NT2/D1 (cell line): Measurements from ENCODE around the gene PDXDC1.
"Not testable (repeated sequence)": the region's sequence is repeated elsewhere in the genome, so short reads cannot be mapped to it uniquely, and the experiment has no call there.

Experiments
- DNase-seq: peaks from one replicate; pipeline ENCODE4 v3.0.0-alpha.2; 2011; ENCODE audit warnings: low read depth, low spot score
- H3K27me3 ChIP-seq: 2 replicates; pipeline ENCODE4 v1.6.0; 2011; ENCODE audit warnings: mild to moderate bottlenecking; ENCODE audit not compliant: insufficient read length, insufficient read depth
- H3K36me3 ChIP-seq: 2 replicates; pipeline ENCODE4 v1.6.1; 2011; ENCODE audit warnings: mild to moderate bottlenecking, low read length, mixed read lengths; ENCODE audit not compliant: insufficient read depth, insufficient read length
- H3K4me1 ChIP-seq: 2 replicates; pipeline ENCODE4 v1.5.1; 2011; ENCODE audit not compliant: insufficient read depth, insufficient read length
- H3K4me3 ChIP-seq: 2 replicates; pipeline ENCODE4 v1.5.1; 2011; ENCODE audit warnings: low read depth; ENCODE audit not compliant: insufficient read length
- H3K9ac ChIP-seq: 2 replicates; pipeline ENCODE4 v1.6.0; 2011; ENCODE audit warnings: low read depth; ENCODE audit not compliant: insufficient read length
- H3K9me3 ChIP-seq: 2 replicates; pipeline ENCODE4 v1.5.1; 2011; ENCODE audit warnings: mild to moderate bottlenecking, low read length; ENCODE audit not compliant: insufficient read depth
- SUZ12 ChIP-seq: IDR thresholded peaks from 2 replicates; pipeline ENCODE4 v1.6.1; 2011; ENCODE audit not compliant: insufficient read length, insufficient read depth; ENCODE audit errors: extremely low read depth
- YY1 ChIP-seq: IDR thresholded peaks from 2 replicates; pipeline ENCODE4 v1.6.1; 2011; ENCODE audit not compliant: insufficient read length, insufficient read depth
- ZNF274 ChIP-seq: IDR thresholded peaks from 2 replicates; pipeline ENCODE4 v1.6.1; 2011; ENCODE audit warnings: mild to moderate bottlenecking, low read depth, low read length

The PDXDC1 gene

DNA sequence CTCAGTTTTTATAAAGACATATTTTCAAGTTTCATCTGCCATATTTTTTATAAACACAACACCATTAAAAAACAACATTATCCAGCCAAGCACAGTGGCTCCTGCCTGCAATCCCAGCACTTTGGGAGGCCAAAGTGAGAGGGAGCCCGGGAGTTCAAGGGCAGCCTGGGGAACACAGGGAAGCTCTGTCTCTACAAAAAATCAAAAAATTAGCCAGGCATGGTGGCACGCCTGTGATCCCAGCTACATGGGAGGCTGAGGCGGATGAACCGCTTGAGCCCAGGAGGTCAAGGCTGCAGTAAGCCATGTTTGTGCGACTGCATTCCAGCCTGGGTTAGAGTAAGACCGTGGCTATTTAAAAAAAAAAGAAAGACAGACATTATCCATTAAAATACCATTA is 98.3 kb downstream of the PDXDC1 start:
- no peak for TF ChIP-seq SUZ12
- no peak for TF ChIP-seq ZNF274
- TF ChIP-seq YY1: no peak
- Histone ChIP-seq H3K27me3 (no peaks in the 10 kb centered on the region), H3K4me1 (no peaks in the 10 kb centered on the region), H3K36me3 (peaks cover 71% of the 10 kb centered on the region), H3K9me3 (no peaks in the 10 kb centered on the region), H3K9ac (no peak overlapping the region), H3K4me3 (no peak overlapping the region)
- no peak for DNase-seq

DNA sequence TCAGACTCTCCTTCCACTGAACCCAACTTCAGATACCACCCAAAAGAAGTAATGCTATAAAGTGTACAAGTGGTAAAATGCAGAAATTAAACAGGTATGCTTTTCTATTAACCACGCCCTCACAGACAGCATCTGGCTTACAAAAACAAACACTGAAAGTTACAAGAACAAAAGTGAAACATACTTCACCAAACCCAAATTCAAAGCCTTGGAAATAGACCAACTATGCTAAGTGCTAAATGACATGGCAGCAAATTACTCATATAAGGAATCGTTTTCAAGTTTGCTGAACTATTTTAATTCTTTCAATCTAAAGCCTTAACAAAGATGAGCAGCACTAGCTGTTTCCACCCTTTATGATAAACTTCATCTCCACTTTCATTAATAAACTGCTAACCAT is 101.3 kb downstream of the PDXDC1 start:
- H3K4me3 ChIP-seq, H3K9me3 ChIP-seq, H3K27me3 ChIP-seq, H3K9ac ChIP-seq, H3K4me1 ChIP-seq, DNase-seq: not testable (repeated sequence)
- peaks cover 58% of the 10 kb centered on the region for H3K36me3 ChIP-seq

DNA sequence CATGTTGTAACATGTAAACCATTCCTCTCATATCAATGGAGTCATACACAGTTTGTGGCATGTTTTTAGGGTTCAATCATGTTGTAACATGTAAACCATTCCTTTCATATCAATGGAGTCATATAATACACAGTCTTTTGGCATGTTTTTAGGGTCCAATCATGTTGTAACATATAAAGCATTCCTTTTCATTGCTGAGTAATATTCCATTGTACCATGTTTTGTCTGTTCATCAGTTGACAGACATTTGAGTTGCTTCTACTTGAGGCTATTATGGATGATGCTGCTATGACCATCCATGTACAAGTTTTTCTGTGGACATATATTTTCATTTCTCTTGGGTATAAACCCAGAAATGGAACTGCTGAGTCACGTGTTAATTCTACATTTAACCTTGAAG is 106.1 kb downstream of the PDXDC1 start:
- H3K4me3 ChIP-seq, H3K4me1 ChIP-seq, DNase-seq, H3K9me3 ChIP-seq, H3K27me3 ChIP-seq, H3K9ac ChIP-seq: not testable (repeated sequence)
- peaks cover 38% of the 10 kb centered on the region for H3K36me3 ChIP-seq

DNA sequence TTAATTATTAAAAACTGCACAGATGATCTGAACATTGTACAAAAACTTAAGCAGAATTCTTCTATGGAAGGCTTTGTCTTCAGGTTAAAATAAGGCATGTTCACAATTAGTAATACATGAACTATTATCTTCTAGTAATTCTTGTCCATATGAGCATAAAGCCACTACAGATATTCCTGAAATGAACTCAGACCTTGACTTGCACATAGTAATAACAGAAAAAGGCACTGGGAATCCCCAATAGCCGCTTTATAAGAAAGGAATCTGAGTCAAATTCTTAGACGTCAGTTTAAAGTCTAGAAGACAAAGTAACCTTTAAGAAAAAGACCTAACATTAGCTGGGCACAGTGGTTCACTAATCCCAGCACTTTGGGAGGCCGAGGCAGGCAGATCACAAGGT is 108.0 kb downstream of the PDXDC1 start:
- H3K9me3 ChIP-seq, DNase-seq, H3K27me3 ChIP-seq, H3K4me3 ChIP-seq, H3K9ac ChIP-seq, H3K4me1 ChIP-seq: not testable (repeated sequence)
- peaks cover 42% of the 10 kb centered on the region for H3K36me3 ChIP-seq

DNA sequence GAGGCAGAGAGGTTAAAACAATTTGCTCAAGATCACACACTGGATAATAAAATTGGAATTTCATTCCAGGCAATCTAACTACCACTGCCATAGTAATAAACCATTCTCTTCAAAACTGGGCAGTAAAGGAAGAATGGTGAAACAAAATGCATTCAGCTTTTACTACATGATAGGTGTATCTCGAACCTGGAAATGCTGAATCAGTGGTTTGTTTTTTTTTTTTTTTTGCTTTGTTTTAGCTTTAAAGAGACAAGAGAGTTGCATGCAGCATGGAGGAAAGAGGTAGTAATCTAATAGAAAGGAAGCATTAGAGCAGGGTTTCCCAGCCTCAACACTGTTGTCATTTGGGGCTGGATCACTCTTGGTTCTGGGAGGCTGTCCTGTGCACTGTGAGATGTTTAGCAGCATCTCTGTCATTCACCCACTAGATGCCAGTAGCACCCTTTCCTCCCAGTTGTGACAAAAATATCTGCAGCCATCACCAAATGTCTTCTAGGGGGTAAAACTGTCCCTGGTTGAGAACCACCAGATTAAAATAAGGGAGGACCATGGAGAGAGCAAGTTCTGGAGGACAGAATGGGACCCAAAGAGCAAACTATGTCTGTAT is 115.9 kb downstream of the PDXDC1 start:
- not testable (repeated sequence) for H3K4me1 ChIP-seq, H3K27me3 ChIP-seq, H3K4me3 ChIP-seq, H3K9me3 ChIP-seq, H3K9ac ChIP-seq, DNase-seq
- H3K36me3 ChIP-seq: peaks cover 33% of the 10 kb centered on the region

DNA sequence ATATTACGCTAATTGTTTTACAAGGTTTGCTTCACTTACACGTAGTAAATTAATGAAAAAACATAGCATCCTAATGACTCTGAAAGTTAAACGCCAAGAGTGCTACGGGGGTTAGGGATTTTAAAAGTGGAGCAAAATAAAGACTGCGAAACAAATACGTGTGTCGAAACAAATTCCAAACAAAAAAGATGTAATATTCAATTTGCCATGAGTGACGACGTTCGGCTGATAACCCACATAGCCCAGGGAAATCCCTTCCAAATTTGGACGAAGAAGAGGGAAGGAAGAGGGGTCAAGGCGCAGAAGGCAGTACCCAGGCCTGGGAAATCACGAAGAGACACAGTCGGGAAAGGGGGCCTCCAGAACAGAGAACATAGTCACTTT is 118.7 kb downstream of the PDXDC1 start:
- Histone ChIP-seq H3K9ac (peak overlapping the region; percentile 83), H3K36me3 (peaks cover 20% of the 10 kb centered on the region), H3K4me3 (peak overlapping the region; percentile 88)
- DNase-seq, H3K27me3 ChIP-seq, H3K4me1 ChIP-seq, H3K9me3 ChIP-seq: not testable (repeated sequence)

DNA sequence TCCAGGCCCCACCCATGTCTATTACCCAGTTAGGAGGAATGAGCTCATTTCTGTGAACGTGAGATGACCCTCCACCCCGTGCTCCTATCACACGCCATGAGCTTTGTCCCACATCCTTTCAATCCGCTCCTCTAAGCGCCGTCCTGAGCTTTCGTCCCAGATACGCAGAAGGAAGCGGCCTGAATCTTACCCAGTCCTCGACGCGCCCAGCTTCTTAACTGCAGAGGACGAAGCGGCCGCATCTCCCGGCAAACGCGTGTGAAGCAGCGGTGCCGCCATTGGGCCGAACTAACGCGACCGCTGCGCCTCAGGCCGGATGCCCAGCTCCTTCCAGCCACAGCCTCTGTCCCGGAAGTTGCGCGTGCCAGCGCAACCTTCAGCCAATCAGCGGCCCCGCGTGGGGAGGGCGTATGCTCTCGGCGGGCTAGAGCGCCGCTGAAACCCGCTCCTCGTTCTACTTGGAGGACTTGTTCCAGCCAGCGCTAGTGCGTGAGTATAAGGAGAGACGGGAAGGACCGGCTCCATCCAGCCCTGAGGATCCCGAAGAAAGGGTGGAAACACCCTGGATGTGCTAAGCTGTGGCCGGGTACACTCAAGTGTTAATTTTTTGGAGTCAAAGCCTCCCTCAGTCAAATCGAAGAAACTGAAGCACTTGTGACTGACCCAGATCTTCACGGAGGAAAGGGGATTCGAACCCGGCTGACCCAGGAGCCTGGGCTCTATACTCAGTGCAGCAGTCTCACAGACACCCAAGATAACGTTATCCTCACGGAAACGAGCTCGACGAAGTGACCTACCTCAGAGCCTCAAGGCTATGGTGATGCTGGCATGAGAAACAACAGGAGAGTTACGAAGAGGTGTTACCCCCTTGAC is 119.4 kb downstream of the PDXDC1 start, which contains the start of gene RRN3:
RRN3 (minus strand) TSS at position 318 of the 873 bp plus-strand sequence; CDS start at position 279, 39 bp downstream.
- H3K9ac ChIP-seq: peak within 1 kb of the TSS; percentile 83
- peak within 1 kb of the TSS; percentile 88 for H3K4me3 ChIP-seq
- not testable (repeated sequence) for H3K4me1 ChIP-seq, H3K9me3 ChIP-seq, H3K27me3 ChIP-seq
- peaks cover 20% of the 10 kb centered on the region for H3K36me3 ChIP-seq
- DNase-seq: peak; percentile 91

DNA sequence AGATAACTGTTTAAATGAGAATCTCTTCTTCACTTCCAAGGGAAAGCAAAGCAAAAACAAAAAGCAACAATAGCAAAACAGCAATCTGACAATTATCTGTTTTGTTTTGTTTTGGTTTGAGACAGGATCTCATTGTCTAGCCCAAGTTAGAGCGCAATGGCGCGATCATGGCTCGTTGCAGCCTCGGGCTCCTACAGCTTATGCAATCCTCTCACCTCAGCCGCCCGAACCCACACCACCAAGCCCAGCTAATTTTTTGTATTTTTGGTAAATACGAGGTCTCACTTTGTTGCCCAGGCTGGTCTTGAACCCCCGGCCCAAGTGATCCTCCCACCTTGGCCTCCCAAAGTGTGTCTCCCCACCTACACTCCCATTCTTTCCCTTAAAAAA is 121.8 kb downstream of the PDXDC1 start:
- H3K9me3 ChIP-seq, H3K27me3 ChIP-seq, H3K36me3 ChIP-seq, H3K9ac ChIP-seq, H3K4me3 ChIP-seq, H3K4me1 ChIP-seq, DNase-seq: not testable (repeated sequence)

DNA sequence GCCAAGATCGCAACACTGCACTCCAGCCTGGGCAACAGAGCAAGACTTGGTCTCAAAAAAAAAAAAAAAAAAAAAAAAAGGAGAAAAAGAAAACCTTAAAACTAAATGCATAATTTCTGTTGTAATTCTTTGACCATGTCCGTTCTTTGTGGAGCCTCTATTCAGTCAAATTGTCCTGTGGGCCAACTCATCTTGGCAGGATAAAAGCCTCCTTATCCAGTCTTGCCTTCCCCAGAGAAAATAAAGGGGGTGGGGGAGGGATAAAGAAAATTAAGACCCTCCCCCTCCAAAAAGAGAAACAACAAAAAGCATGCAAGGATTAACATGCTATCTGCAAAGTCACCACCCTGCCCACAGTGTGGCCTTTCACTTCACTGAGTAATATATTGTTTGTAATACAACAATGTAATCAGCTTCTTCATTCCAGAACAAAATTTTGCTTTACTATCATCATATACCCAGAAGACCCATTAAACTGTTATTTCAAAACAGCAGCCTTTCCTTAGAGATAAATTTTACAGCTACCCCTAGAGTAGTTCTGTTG is 124.6 kb downstream of the PDXDC1 start:
- not testable (repeated sequence) for H3K9me3 ChIP-seq, H3K27me3 ChIP-seq, H3K4me3 ChIP-seq, H3K36me3 ChIP-seq, H3K4me1 ChIP-seq, H3K9ac ChIP-seq, DNase-seq

DNA sequence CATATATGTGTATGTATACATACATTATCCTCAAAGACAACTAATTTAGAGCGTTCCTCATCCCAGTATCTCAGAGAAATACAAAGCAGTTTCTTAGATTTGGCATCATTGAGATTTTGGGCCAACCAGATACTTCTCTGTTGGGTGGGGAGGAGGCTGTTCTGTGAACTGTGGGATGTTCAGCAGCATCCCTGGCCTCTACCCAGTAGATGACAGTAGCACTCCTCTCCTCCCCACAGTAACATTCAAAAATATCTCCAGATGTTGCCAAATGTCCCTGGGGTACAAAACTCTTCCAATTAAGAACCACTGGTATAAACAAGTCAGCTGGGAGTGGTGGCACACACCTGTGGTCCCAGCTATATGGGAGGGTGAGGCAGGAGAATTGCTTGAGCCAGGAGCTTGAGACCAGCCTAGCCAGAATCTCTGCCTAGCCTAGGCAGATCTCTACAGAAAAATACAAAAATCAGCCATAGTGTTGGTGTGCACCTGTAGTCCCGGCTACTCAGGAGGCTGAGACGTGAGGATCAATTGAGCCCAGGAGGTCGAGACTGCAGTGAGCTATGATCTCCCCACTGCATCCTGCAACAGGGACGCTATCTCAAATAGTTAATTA is 125.7 kb downstream of the PDXDC1 start:
- not testable (repeated sequence) for H3K9me3 ChIP-seq, DNase-seq, H3K4me1 ChIP-seq, H3K4me3 ChIP-seq, H3K9ac ChIP-seq, H3K36me3 ChIP-seq, H3K27me3 ChIP-seq
